T-helper 1 cell treated with Interleukin-12 subunit alpha and Interleukin-12 subunit beta and Interleukin-4 antibody, amounts not matched to agents 30 μg/mL and 1 μg/mL, for 36 hours (primary cell): Measurements from ENCODE around the gene RSU1.

ENCODE experiments used
- H3K27ac Mint-ChIP-seq: one replicate; pipeline ENCODE4 v1.8.0; 2021; ENCODE audit warnings: mild to moderate bottlenecking, mixed read lengths
- H3K27me3 Mint-ChIP-seq: one replicate; pipeline ENCODE4 v1.8.0; 2021; ENCODE audit warnings: low read depth, mixed read lengths
- H3K36me3 Mint-ChIP-seq: one replicate; pipeline ENCODE4 v1.8.0; 2021; ENCODE audit warnings: low read depth, mixed read lengths
- H3K4me1 Mint-ChIP-seq: one replicate; pipeline ENCODE4 v1.8.0; 2021; ENCODE audit warnings: low read depth, mixed read lengths
- H3K4me3 Mint-ChIP-seq: one replicate; pipeline ENCODE4 v1.8.0; 2021; ENCODE audit warnings: mild to moderate bottlenecking, moderate library complexity, mixed read lengths
- H3K9me3 Mint-ChIP-seq: one replicate; pipeline ENCODE4 v1.8.0; 2021; ENCODE audit warnings: mixed read lengths

Gene RSU1

DNA sequence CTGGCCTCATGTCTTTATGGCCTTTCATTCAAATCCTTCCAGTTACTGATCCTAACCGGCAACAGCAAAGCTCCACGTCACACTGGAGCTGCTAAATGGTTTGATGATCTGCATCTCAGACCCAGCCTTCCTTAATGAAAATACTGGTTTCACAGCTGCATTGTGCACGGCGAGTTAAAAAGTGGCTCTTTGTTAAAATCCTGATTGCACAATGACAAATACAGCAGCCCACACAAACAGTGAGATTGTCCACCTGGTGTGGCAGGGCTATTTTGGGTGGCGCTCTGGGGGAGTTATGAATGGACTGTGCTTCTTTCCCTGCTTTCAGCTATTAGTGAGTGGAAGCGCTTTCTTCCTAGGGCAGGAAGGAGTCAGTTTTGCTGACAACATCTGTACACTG lies 232.1 kb downstream of the RSU1 start:
- Mint-ChIP-seq H3K27ac (no peak overlapping the region), H3K27me3 (no peaks in the 10 kb centered on the region), H3K4me3 (no peak overlapping the region), H3K4me1 (no peaks in the 10 kb centered on the region), H3K9me3 (no peaks in the 10 kb centered on the region), H3K36me3 (no peaks in the 10 kb centered on the region)

GRCh38 chr10:16583382-16583781 lies 233.8 kb downstream of the RSU1 start:
- Mint-ChIP-seq H3K9me3 (no peaks in the 10 kb centered on the region), H3K4me3 (no peak overlapping the region), H3K27ac (no peak overlapping the region), H3K27me3 (peaks cover 3% of the 10 kb centered on the region), H3K4me1 (no peaks in the 10 kb centered on the region), H3K36me3 (no peaks in the 10 kb centered on the region)

DNA sequence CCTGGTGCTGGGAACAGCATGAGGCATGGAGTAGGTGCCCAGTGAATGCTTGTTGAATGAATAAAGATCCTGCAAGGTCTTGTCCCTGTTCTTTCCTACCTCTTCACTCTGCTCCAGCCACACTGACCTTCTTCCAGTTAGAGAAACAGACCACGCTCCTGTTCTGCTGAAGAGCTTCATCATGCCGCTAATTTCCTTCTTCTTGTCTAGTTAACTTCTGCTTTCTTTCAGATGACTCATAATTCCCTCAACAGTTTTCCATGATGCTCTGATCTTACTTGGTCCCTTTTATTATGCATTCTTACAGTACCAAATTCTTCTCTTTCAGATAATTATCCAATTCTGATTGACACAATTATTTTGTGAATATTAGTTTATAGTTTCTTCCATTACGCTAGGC lies 236.0 kb downstream of the RSU1 start:
- Mint-ChIP-seq H3K4me1 (no peaks in the 10 kb centered on the region), H3K27ac (no peak overlapping the region)

GRCh38 chr10:16570731-16571130 lies 246.5 kb downstream of the RSU1 start:
- H3K4me1 Mint-ChIP-seq = peaks cover 11% of the 10 kb centered on the region
- peak overlapping the region; percentile 18 for H3K4me3 Mint-ChIP-seq
- H3K9me3 Mint-ChIP-seq = no peaks in the 10 kb centered on the region
- H3K27me3 Mint-ChIP-seq = peaks cover 10% of the 10 kb centered on the region
- H3K27ac Mint-ChIP-seq = no peak overlapping the region
- no peaks in the 10 kb centered on the region for H3K36me3 Mint-ChIP-seq

More for the DNA sequence above, 236.0 kb downstream of the RSU1 start:
- Mint-ChIP-seq H3K36me3 (no peaks in the 10 kb centered on the region), H3K27me3 (peaks cover 8% of the 10 kb centered on the region), H3K4me3 (no peak overlapping the region), H3K9me3 (no peaks in the 10 kb centered on the region)

DNA sequence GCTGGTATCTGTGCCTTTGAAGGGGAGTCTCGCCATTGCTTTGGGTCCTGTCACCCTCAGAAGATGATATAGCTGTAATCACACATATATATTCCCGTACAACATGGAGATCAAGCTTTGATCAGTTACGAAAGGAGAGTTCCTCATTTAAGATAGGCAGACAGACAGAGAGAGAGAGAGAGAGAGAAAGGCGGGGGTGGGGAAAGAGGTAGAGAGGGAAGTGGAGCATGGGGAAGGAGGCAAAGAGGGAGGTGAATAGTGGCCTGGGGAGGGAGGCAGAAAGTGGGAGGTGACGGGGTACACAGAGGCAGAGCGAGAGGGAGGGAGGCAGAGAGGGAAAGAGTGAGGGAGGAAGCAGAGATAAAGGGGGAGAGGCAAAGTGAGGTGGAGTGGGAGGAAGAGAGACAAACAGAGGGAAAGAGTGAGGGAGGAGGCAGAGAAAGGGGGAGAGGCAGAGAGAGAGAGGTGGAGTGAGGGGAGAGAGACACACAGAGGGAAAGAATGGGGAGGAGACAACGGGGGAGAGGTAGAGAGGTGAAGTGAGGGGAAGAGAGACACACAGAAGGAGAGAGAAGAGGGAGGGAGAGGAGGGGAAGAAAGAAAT lies 250.9 kb downstream of the RSU1 start:
- Mint-ChIP-seq H3K4me1 (peaks cover 13% of the 10 kb centered on the region), H3K27ac (no peak overlapping the region), H3K36me3 (no peaks in the 10 kb centered on the region), H3K9me3 (no peaks in the 10 kb centered on the region), H3K27me3 (peaks cover 4% of the 10 kb centered on the region), H3K4me3 (peak overlapping the region; percentile 26)

GRCh38 chr10:16565604-16566003 lies 251.6 kb downstream of the RSU1 start:
- H3K4me3 Mint-ChIP-seq = no peak overlapping the region
- H3K9me3 Mint-ChIP-seq = no peaks in the 10 kb centered on the region
- peaks cover 9% of the 10 kb centered on the region for H3K4me1 Mint-ChIP-seq
- H3K27me3 Mint-ChIP-seq = peaks cover 4% of the 10 kb centered on the region
- H3K27ac Mint-ChIP-seq = no peak overlapping the region
- no peaks in the 10 kb centered on the region for H3K36me3 Mint-ChIP-seq

DNA sequence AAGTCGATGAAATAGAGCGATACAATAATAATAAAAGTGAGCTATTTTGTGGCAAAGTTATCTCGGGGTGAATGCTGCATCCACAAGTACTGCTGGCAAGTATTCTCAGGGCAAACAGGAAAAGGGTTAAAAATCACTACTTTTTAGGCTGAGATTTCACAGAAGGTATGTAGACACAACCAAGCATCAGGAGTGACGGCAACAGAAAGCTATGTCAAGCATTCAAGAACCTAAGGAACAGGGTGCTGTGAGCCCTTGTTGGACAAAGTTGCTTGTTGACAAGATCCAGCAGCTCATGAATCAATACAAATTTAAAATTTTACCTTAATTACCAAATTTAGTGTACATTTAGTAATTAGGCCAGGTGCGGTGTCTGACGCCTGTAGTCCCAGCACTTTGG lies 254.3 kb downstream of the RSU1 start:
- H3K4me1 Mint-ChIP-seq = peaks cover 8% of the 10 kb centered on the region
- H3K9me3 Mint-ChIP-seq = no peaks in the 10 kb centered on the region
- H3K4me3 Mint-ChIP-seq = no peak overlapping the region
- peaks cover 14% of the 10 kb centered on the region for H3K27me3 Mint-ChIP-seq
- no peak overlapping the region for H3K27ac Mint-ChIP-seq
- no peaks in the 10 kb centered on the region for H3K36me3 Mint-ChIP-seq

- Mint-ChIP-seq H3K27me3 (peaks cover 17% of the 10 kb centered on the region), H3K4me1 (no peaks in the 10 kb centered on the region), H3K36me3 (no peaks in the 10 kb centered on the region), H3K4me3 (no peak overlapping the region), H3K27ac (no peak overlapping the region), H3K9me3 (no peaks in the 10 kb centered on the region)
Observed at GRCh38 chr10:16559236-16559773, 257.9 kb downstream of the RSU1 start.

GRCh38 chr10:16547973-16548372 lies 269.3 kb downstream of the RSU1 start:
- H3K4me3 Mint-ChIP-seq = no peak overlapping the region
- H3K36me3 Mint-ChIP-seq = no peaks in the 10 kb centered on the region
- H3K9me3 Mint-ChIP-seq = no peaks in the 10 kb centered on the region
- no peak overlapping the region for H3K27ac Mint-ChIP-seq
- peaks cover 4% of the 10 kb centered on the region for H3K27me3 Mint-ChIP-seq
- peaks cover 2% of the 10 kb centered on the region for H3K4me1 Mint-ChIP-seq

- Mint-ChIP-seq H3K27ac (no peak overlapping the region), H3K4me3 (no peak overlapping the region), H3K36me3 (no peaks in the 10 kb centered on the region), H3K27me3 (peaks cover 4% of the 10 kb centered on the region), H3K4me1 (peaks cover 2% of the 10 kb centered on the region), H3K9me3 (no peaks in the 10 kb centered on the region)
Observed at GRCh38 chr10:16545116-16545736, 272.0 kb downstream of the RSU1 start.

DNA sequence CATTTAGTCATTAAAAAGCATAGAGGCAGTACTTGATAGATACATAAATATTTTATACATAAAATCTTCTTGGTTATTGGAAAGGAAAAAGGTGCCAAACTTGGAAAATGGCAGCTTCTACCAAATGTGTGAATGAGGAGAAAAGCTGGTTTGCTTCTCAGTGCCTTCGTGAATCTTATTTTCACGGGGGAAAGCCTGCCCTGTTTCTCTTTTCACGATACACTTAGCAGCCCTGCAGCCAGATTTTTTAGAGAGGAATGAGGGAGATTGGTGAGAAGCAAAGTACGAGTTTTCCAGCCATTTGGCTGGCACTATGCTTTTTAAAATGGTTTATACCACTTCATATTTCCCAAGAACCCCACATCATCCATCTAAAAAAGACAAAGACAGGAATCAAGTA lies 272.6 kb downstream of the RSU1 start:
- Mint-ChIP-seq H3K4me3 (no peak overlapping the region), H3K27me3 (peaks cover 4% of the 10 kb centered on the region), H3K36me3 (no peaks in the 10 kb centered on the region), H3K27ac (no peak overlapping the region), H3K9me3 (no peaks in the 10 kb centered on the region), H3K4me1 (peaks cover 2% of the 10 kb centered on the region)

GRCh38 chr10:16544099-16544498 lies 273.1 kb downstream of the RSU1 start:
- Mint-ChIP-seq H3K4me1 (peaks cover 2% of the 10 kb centered on the region), H3K27me3 (peaks cover 4% of the 10 kb centered on the region), H3K27ac (no peak overlapping the region), H3K36me3 (no peaks in the 10 kb centered on the region), H3K4me3 (no peak overlapping the region), H3K9me3 (no peaks in the 10 kb centered on the region)
